Endometrial microvascular endothelial cells (primary cell): Measurements from ENCODE around the gene IRX1. TPM values are rescaled to one million over a fixed set of nuclear protein-coding genes. Genes with fewer than 3 reads are reported as not detected.

Experiments
- in situ Hi-C: cut with HindIII; loops from 2 replicates; pipeline ENCODE4 v1.10.0; 2017; ENCODE audit warnings: low sequenced_read_pairs, low pct_unique_long_range_greater_than_20kb; ENCODE audit errors: inconsistent ontology term
- total RNA-seq: library from RNA; depleted of rRNA; stranded (reverse); fragments of >200 nt; gene quantifications from one replicate; pipeline ENCODE4 v1.2.3, GENCODE V29; 2015; ENCODE audit errors: inconsistent ontology term

Gene IRX1
- not detected for total RNA-seq

DNA sequence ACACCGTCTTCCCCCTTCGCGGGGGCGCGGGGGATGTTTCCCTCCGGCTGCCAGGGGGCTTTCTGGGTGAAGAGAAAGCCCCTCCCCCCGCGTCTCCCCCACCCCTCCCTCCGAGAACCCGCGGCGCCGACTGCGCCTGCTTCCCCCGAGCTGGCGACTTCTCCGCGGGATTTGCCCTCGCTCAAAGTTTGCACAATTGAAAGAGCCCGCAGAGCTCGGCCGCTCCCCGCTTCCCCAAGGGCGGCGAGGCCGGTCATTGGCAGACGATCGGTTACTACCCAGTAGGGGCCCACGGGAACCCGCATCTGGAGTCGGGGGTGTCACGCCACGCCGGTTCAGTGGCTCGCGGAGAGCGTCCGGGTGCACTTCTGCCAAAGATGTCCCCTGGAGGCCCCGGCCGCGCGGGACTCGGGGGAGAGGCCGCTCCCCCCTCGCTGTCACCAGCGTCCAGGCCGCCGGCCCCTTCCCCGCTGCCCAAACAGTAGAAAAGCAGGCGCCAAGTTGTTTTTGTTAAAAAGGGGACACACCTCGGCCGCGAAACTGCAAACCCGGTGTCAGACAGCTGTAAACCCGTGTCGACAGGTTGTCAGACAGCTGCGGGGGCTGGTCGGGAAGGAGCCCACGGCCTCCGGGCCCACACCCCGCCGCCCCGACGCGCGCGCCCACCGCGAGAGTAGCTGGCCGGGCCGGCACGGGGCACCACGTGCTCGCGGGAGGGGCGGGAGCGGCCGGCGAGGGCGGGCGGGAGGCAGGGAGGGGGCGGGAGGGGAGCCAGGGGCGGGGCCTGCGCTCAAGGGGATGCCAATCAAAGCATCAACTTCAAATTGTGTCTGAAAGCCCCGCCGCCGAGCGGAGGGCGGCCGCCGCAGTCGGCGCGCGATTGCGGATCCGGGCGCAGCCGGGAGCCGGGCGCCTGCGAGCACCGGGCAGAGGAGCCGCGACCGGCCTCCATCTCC lies at the start of gene IRX1:
IRX1 (plus strand) TSS at position 827 of the 956 bp plus-strand sequence. CDS start 274 bp downstream, outside the sequence.
- in situ Hi-C loops = no loop called here

DNA sequence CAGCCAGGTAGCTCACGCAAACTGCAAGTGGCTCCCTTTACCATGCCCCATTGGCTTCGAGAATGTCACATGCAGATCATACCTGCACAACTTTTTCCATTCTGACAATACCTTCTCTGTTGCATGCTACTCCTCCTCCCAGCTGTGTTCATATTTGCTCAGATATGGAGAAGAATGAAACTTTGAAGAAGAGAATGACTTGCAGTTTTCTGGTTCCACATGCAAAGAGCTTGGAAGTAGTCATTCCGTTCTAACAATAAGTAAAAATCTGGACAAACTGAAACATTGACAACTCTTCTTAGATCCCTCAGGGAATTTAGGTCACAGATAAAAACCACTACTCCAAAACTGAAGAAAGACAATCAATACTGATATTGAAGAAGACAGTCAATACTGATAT lies 49.6 kb upstream of the IRX1 start:
- in situ Hi-C loops = no loop called here

DNA sequence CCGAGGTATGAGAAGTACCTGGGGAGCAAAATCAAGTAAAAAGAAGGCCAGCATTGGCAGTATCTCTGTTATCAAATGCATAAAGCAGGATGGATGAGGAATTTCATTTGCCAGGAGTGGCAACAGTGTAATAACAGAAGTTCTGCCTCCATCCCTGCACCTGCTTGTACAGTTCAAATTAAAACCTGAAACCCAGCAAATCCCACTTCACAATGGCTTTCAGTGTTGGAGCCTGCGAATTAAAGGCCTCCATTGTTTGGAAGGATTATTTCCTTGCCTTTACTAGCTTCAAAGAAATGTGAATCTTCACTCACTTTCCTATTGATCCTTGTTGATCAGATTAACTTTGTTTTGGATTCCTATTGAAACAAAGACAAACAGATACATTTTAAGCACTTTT lies 31.5 kb upstream of the IRX1 start:
- in situ Hi-C loops = no loop called here

DNA sequence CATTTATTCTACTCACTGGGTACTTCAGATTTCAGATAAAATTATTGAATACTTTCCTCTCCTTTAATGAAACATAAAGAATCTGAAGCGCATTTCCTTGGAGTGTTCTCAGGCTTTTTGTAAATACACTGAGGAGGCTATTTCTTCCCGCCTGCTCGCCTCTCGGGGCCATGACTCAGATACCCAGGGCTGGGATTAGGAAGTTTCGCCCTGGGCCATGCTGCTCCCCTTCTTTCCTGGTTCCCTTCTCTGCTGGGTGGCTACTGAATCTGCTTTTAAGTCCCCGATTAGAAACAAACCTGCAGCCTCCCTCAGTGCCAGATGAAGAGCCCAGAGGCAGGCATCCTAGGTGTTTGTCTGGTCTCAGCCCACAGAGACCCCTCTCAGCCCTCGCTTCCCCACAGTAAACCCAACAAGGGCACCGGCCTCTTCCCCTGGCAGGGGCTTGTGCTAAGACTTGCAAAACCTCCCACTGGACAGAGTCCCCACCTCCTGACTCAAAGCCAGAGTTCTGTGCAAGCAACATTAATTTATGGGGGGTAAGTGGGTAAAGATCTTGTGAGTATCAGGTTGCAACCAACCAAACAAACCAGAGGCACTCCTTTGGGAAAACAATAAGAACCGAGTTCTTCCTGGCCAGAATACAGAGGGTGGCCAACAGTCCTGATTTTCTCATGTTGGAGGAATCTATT lies 30.7 kb upstream of the IRX1 start:
- in situ Hi-C loops = no loop called here

DNA sequence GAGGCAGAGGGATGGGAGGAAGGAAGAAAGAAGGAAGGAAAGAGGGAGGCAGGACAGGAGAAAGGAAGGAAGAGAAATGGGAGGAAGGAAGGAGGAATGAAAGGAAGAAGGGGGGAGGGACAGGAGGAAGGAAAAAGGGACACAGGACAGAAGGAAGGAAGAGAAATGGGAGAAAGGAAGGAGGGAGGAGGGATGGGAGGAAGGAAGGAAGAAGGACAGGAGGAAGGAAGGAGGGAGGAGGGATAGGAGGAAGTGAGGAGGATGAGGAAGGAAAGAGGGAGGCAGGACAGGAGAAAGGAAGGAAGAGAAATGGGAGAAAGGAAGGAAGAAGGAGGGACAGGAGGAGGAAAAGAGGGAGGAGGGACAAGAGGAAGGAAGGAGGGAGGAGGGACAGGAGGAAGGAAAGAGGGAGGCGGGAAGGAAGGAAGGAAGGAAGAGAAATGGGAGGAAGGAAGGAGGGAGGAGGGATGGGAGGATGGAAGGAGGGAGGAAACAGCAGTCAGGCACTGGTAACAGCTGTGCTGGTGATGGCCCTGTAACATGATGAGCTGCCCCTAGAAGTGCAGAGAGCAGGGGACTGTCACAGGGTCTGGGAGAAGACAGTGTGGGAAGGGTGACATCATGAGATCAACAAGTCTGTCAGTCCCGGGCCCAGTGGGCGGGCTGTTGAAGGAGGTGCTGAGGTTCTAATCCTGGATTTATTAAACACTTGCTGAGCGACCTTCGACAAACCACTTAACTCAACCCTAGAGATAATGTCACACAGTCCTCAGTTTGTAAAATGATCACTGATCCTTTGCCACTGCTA lies 10.7 kb upstream of the IRX1 start:
- in situ Hi-C loops = no loop called here

DNA sequence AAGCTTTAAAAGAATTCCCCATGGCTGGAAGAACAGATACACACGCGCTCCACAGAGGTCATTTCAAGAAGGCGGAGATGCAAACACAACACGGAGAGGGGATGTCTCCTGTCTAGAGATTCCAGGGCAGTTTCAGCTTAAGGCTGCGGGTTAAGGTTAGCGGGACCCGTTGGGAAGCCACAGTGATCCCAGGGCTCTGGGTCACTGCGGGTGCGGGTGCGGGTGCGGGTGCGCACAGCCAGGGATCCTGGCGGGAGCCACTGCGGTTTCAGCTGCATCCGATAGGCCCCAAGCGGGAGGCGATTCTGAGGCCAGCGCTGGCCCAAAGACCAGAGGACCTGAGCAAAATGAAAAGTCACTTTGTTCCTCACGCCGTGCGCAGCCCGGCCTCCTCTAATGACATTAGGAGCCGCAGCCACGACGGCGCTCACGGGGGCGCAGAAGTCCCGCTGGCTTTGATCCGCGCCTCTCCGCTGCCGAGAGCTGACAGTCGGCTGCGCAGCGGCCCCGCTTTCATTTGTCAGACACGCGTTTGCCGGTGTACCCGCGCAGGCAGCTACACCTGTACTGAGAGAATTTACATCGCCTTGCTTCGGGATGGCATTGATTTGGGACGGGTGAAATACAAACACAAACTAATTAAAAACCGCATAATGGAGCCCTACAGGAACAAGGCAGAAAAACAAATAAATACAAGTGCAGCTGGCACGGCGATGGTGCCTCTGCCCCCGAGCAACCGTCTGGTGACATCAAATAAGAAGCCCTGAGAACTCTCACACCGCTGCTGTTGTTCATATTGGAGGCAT lies 5.3 kb upstream of the IRX1 start:
- in situ Hi-C loops = no loop called here

DNA sequence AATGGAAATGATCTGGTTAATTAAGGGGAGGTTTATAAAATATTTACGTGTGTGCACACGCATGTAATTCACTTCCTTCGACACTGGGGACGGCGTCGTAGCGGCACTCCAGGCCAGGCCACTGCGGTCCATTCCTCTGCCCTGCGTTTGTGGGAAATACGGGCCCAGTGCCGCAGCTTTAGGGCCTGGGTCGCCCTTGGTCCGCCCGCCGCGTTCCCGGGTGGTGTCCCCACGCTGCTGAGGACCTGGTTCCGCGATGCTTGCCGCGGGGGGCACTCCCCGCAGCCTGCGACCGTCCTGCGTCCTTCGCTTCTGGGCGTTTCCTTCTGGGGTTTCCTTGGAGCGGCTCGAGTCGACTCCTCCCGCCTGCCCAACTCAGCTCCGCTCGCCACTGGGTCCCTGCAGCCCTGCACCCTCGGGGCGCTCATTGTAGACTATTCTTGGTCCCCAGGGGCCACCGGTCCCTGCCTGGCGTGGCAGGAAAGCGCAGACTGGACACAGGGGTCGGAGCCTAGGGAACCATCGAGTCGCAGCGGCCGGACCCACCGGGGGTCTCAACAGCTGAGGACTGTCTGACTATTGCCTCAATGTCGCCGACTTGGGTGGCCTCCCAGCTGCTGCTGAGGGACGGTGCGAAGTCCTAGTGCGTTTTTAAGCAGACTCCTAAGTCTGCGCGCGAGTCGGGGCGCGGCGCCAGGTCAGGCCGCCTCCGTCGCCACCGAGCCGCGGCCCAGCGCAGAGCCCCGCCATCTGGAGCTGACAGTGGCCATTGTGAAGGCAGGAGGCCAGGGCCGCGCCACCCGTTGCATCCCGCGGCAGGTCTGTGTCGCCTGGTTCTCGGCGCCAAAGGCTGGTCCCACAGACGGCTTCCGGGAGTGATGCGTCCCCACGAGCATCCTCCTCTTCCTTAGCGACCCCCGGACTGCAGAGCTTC lies 4.4 kb upstream of the IRX1 start:
- in situ Hi-C loops = no loop called here

DNA sequence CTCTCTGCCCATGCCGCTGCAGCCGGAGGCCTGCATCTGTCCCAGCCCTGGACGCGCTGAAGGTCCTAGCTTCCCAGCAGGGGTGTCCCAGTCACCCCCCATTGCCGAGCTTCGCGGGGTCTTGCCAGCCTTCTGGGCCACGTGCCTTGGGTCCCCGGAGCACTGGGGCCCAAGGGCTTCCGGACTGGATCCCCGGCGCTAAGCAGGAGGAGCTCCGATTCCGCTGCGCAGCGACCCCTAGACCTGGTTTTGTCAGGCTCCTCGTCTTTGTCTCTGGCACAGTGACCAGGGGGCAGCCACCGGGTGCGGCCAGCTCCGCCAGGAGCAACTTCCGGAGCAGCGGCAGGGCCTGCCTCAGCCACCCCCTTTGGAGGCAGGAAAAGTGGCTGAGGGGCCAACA lies 3.3 kb upstream of the IRX1 start:
- in situ Hi-C loops = no loop called here

DNA sequence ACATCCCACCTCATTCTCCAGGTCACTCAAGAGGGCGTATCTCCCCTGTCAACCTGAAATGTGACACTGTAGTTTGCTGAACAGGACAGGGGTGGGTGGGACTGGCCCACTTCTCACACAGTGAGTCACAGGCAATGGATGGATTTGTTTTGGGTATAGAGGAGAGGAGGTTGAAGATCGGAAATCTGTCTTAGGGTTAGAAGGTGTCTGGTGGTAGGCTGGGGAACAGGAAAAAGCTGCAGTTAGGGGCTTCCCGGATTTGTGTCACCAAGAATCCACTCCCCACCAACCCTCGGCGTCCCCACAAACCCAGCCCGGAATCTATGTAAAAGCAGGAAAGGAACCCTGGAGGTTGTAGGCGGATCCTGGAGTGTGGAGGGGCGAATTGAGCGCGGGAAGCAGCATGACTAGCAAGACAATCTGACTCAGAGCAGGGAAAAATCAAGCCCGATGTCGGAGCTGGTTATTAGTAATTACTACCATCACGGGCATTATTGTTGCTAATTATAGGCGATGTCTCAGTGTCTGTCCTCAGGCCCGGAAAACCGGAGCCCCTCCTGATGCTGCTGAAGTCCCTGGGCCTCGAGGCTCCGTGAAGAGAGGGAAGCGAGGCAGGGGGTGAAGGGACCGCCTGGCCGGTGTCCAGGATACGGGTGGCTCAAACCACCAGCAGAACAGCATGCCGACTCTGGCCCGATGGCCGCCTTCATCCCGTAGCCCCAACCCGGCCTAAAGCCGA lies 1.7 kb upstream of the IRX1 start:
- in situ Hi-C loops = no loop called here

DNA sequence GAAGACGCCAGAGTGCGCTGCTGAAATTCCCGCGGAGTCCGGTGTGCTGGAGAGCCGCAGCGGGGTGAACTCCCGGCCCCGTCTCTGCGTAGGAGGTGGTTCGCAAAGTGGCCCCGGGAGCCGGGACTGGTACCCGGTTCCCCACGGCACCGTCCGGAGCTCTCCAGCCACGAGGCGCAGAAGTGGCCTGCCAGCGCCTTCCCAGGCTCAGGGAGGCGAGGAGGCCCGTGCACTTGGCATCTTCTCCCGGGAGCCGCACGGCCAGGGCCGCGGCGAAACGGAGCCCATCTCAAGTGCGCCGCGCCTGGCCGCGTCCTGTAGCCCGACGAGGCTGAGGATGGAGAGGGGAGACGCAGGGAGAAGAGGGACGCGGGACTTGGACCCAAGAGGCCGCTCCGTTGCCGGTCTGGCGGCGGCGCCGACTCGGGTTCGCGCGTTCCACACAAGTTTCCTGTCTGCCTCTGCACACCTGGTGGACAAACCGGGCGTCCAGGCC lies 1.1 kb upstream of the IRX1 start:
- in situ Hi-C loops = no loop called here

DNA sequence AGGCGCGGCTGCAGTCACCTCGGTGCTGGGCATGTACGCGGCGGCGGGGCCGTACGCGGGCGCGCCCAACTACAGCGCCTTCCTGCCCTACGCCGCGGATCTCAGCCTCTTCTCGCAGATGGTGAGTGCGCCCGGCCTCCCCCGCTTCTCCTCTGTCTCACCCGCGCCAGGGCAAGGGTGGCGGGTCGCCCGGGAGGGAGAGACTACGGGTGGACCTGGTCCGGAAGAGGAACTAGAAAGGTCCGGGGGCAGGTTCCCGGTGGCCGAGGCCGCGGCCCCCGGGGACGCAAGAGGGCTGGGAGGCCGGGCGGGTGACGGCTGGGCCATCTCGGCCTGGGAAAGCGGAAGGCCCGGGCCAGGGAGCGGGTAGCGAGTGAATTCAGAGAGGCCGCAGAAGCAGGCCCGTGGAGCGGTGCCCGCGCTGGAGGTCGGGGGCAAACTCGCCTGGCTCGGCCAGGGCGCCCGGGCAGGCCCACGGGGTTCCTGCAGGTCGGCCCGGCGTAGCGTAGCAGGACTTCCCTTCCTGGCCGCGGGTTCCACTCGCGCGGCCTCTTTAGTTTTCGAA lies 711 bp downstream of the IRX1 start:
- in situ Hi-C loops = no loop called here

DNA sequence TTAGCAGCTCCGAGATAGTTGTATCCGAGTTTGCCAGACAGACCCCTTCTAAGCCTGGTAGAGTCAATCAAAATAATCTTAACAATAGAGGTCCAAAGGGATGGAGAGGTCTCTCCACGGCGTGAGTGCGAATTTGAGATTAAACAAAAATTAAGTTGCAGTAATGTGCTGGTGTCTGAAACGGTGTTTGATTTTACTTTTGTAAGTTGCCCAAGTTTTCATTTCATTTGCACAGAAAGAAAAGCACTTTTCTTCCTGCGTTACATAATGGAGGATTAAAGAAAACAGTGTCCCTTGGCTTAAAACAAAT lies 1.2 kb downstream of the IRX1 start:
- in situ Hi-C loops = no loop called here

DNA sequence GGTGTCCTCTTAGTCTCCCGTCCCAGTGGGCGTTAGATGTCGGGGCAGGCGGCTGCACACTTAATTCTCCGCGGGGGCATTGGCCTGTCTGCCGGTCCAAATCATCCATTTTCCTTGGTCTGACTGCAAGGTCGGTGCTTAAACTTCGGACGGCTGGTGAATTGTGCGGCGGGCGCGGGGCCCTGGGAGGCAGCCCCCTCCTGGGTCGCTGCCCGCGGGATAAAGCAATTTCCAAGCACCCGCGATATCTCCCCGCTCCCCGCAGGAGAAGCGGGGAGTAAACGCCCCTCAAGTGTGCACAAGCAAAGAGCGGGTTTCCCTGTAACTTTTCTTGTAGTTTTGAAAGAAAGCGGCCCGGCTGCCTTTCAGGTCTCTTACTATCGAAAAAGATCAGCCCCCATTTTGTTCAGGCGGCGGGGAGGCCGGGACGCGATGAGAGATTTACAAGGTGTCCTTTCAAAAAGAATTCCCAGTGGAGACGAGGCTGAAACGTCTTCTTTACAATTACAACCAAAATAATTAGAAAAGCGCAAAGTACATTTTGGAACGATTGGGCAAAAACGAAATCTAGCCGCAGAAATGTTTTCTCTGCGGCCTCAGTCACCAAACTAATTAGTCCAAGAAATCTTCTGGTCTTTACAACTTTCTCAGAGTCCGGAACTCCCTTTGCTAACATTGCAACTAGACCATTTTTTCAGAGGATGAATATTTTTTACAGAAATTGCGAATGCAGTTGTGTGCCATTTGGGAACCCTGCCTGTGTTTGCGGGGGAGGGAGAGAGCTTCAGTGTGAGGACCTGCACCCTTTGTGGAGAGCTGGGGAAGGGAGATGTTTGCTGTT lies 1.8 kb downstream of the IRX1 start:
- in situ Hi-C loops = no loop called here

DNA sequence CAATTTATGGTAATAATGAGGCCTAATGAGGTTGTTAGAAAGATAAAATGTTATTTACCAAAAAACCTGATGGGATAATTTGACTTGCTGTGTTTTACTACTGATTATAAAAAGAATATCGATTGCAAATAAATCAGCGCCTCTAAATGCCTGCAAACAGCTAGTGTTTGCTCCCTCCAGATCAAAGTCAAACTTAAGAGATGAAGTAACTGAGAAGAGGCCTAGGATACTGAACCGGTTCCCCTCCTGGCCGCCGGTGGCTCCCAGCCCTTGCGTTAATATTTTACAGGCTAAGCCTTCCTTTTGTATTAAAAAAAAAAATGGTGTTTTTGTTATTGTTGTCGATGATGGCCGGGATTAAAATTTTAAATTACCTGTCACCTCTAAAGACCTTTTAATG lies 2.6 kb downstream of the IRX1 start:
- in situ Hi-C loops = no loop called here

DNA sequence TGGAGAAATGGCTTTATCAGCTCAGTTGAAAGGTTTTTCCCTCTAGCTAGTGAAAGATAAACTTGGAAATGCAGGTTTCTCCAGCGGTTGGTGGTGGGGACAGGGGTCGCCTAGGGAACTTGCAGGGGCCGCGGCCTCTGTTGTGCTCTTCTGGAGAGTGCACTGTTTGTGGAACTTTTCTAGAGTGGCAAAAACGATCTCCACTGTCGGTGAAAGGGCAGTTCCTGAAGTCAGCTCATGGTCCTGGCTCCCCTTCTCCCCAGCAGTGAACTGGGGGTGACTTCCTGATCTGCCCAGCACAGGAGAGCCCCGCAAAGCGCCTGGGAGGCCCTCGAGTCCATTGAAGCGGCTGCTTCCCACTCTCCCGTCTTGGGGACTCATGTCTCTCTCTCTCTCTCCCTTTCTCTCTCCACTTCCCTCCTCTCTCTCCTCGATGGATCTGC lies 3.2 kb downstream of the IRX1 start:
- in situ Hi-C loops = no loop called here
